Tongue (tissue), 2 donors: ENCODE measurements around the gene S100A6. TPM values are rescaled to one million over a fixed set of nuclear protein-coding genes. Genes with fewer than 3 reads are reported as not detected.
A peak's percentile ranks its signal among the peaks of the same experiment; 100 is the strongest.

Experiments used
- DNase-seq: peaks from one replicate; pipeline ENCODE4 v3.0.0-alpha.2; 2015
- total RNA-seq: library from RNA; depleted of rRNA; stranded (reverse); fragments of >200 nt; gene quantifications from one replicate; pipeline ENCODE4 v1.2.3, GENCODE V29; 2014

The S100A6 gene
- total RNA-seq, 1 donor from 2014 or later = 103 TPM

- DNase-seq = peak; percentile 98
Observed at GRCh38 chr1:153545067-153546055, 9.6 kb upstream of the S100A6 start, which contains the start of gene S100A4. Gene S100A4 (minus strand): TSS chr1:153545806. CDS start chr1:153544794, 1,012 bp downstream.

GRCh38 chr1:153544453-153545066, 8.8 kb upstream of the S100A6 start:
- DNase-seq = no peak

GRCh38 chr1:153543736-153544135, 7.9 kb upstream of the S100A6 start:
- no peak for DNase-seq

GRCh38 chr1:153542956-153543711, 7.3 kb upstream of the S100A6 start:
- no peak for DNase-seq

GRCh38 chr1:153541641-153542590, 6.1 kb upstream of the S100A6 start:
- no peak for DNase-seq

- no peak for DNase-seq
Observed at GRCh38 chr1:153540394-153541361, 4.9 kb upstream of the S100A6 start, which contains the start of gene S100A5. Gene S100A5 (minus strand): TSS chr1:153540934. CDS start chr1:153540191, 743 bp downstream.

GRCh38 chr1:153539395-153540093, 3.8 kb upstream of the S100A6 start:
- no peak for DNase-seq

- DNase-seq = no peak
Observed at GRCh38 chr1:153538315-153538821, 2.6 kb upstream of the S100A6 start.

- DNase-seq = no peak
Observed at GRCh38 chr1:153537376-153537730, 1.6 kb upstream of the S100A6 start.

- DNase-seq = no peak
Observed at GRCh38 chr1:153536671-153537375, 1.0 kb upstream of the S100A6 start.

- peak; percentile 90 for DNase-seq
Observed at GRCh38 chr1:153536012-153536670, 350 bp upstream of the S100A6 start.

GRCh38 chr1:153534925-153535241, 908 bp downstream of the S100A6 start:
- DNase-seq = no peak

GRCh38 chr1:153534226-153534924, 1.4 kb downstream of the S100A6 start:
- DNase-seq = no peak

- peak; percentile 39 for DNase-seq
Observed at GRCh38 chr1:153533689-153534201, 2.0 kb downstream of the S100A6 start.

GRCh38 chr1:153532769-153533599, 2.8 kb downstream of the S100A6 start:
- DNase-seq = peak; percentile 96

- no peak for DNase-seq
Observed at GRCh38 chr1:153532181-153532580, 3.6 kb downstream of the S100A6 start.
